Heart left ventricle (tissue), 16 donors: ENCODE measurements around the gene CRYGA. TPM values are rescaled to one million over a fixed set of nuclear protein-coding genes. Genes with fewer than 3 reads are reported as not detected.

Experiments used
- ATAC-seq, 4 donors: fragments of 200-7000 bp; cut with Tn5 transposase; one replicate each; pipeline ENCODE4 v1.9.1; 2020 to 2022; ENCODE audit warnings: moderate library complexity in 4 of 4, mild to moderate bottlenecking in 3 of 4, moderate number of reproducible peaks in 1 of 4
- DNase-seq, 5 donors: peaks; one replicate each; pipeline ENCODE4 v3.0.0-alpha.2; 2020
- H3K27ac ChIP-seq, 12 donors: fragments of 200-600 bp; sonication (generic) in 4 of 12; one replicate each; pipeline versions ENCODE4 v1.5.0 to v1.8.0; 2016 to 2022; ENCODE audit warnings: mild to moderate bottlenecking in 2 of 12
- H3K27me3 ChIP-seq, 9 donors: fragments of 200-600 bp; sonication (generic) in 2 of 9; one replicate each; pipeline versions ENCODE4 v1.5.1 to v1.8.0; 2016 to 2022; ENCODE audit warnings: mild to moderate bottlenecking in 3 of 9
- H3K36me3 ChIP-seq, 9 donors: fragments of 200-600 bp; sonication (generic) in 2 of 9; one replicate each; pipeline versions ENCODE4 v1.5.0 to v1.8.0; 2018 to 2022; ENCODE audit warnings: mild to moderate bottlenecking in 2 of 9
- H3K4me1 ChIP-seq, 12 donors: fragments of 200-600 bp; sonication (generic) in 4 of 12; one replicate each; pipeline versions ENCODE4 v1.5.0 to v1.8.0; 2016 to 2022; ENCODE audit warnings: mild to moderate bottlenecking in 3 of 12
- H3K4me3 ChIP-seq, 12 donors: fragments of 200-600 bp; sonication (generic) in 4 of 12; one replicate each; pipeline versions ENCODE4 v1.5.0 to v1.8.0; 2017 to 2022; ENCODE audit warnings: mild to moderate bottlenecking in 9 of 12, moderate library complexity in 4 of 12
- H3K9me3 ChIP-seq, 12 donors: fragments of 200-600 bp; sonication (generic) in 4 of 12; one replicate each; pipeline versions ENCODE4 v1.5.0 to v1.8.0; 2016 to 2022; ENCODE audit warnings: mild to moderate bottlenecking in 1 of 12
- CTCF ChIP-seq, 12 donors: fragments of 200-600 bp; sonication (generic) in 4 of 12; IDR thresholded peaks; one replicate each; pipeline versions ENCODE4 v1.5.0 to v1.8.0; 2018 to 2022; ENCODE audit warnings: antibody characterized with exemption in 12 of 12, mild to moderate bottlenecking in 5 of 12
- POLR2A ChIP-seq, 2 donors: fragments of 450-650 bp; IDR thresholded peaks; one replicate each; pipeline ENCODE4 v1.6.1; 2017; ENCODE audit warnings: antibody characterized with exemption in 2 of 2, mild to moderate bottlenecking in 2 of 2, moderate library complexity in 2 of 2
- WGBS, 4 donors: extraction: QIAGEN DNeasy Blood & Tissue Kit in 2 of 4; methylation state at CpG; one replicate each; pipeline versions ENCODE4 v1.1.5 to v1.1.7; 2013 to 2018; 5-methylcytosine and 5-hydroxymethylcytosine counted together
- intact Hi-C, 10 donors: fragments of 100-400 bp; cut with DNase I; formaldehyde crosslinking; loops; one replicate each; pipeline versions ENCODE4 v1.11.1 to v1.14.2; 2022
- polyA plus RNA-seq, 2 donors: library from polyadenylated mRNA; stranded (reverse); fragments of 200-250 nt; gene quantifications; one replicate each; pipeline ENCODE4 v1.2.3, GENCODE V29; 2013
- total RNA-seq, 9 donors: library from RNA; depleted of rRNA in 2 of 9; stranded (reverse); fragments of >200 nt in 2 of 9; fragmentation: NEBNext Ultra II Directional in 3 of 9; extraction: Animal tissue kit (Norgen Biotek cat#: 25700) in 3 of 9; gene quantifications; one replicate each; pipeline versions ENCODE4 v1.1.0 to v1.2.4, GENCODE V29; 2016 to 2023
- donor health status: ischemic (EF 13 %, LVEDD 7.1; RV severe dilation, severe dysfunction).
- donor health status: healthy with polysubstance abuse.
- donor health status: DM: no; HTN: yes; CAD: no.
- donor health status: DM: no; HTN: no; CAD: no.
- donor health status: ischemic (EF 25% LVEDD 6.9; RV normal size, moderate dysfunction).
- donor health status: ischemic (EF 25% LVEDD 5.7; RV mildly dilated, moderate dysfunction).
- donor health status: healthy.
- donor health status: DM: yes; HTN: yes; CAD: no.
- donor health status: ischemic (EF 35%, LVEDD 5.7; RV mildly dilated, moderate dysfunction).
- donor health status: nonischemic (EF 11% LVEDD 7.7; RV severe dilation, severe dysfunction).
- donor health status: DM: yes; HTN: yes; CAD: no.
- donor health status: PGD.
- donor health status: ischemic (EF 29% LVEDD 5.4; RV normal size, mild dysfunction).
- donor health status: nonischemic (EF 23%, LVEDD 6.1; RV moderate dilation, normal function).

Gene CRYGA
- total and polyA plus RNA-seq, 11 donors, result not detected

GRCh38 chr2:208204166-208204565 is 40.8 kb upstream of the CRYGA start:
- H3K4me1 ChIP-seq, result no peaks in the 10 kb centered on the region
- DNase-seq (no peak), ATAC-seq (no peak)
- H3K36me3 ChIP-seq, result no peaks in the 10 kb centered on the region
- H3K27me3 ChIP-seq, result peaks cover 0 to 6% (median 0%) of the 10 kb centered on the region in 9 donors
- WGBS, 4 donors, result 68 to 78% (median 70%) methylated on average over 5 of the region's 5 CpGs
- no peak for TF ChIP-seq CTCF (IDR thresholded peaks at IDR 0.05)
- no peak for TF ChIP-seq POLR2A (IDR thresholded peaks at IDR 0.05)
- H3K4me3 ChIP-seq, result no peak overlapping the region
- no peak overlapping the region for H3K27ac ChIP-seq
- H3K9me3 ChIP-seq, result no peaks in the 10 kb centered on the region
- intact Hi-C loops, result no loop called here

GRCh38 chr2:208195531-208195930 is 32.1 kb upstream of the CRYGA start:
- no peak for TF ChIP-seq CTCF (IDR thresholded peaks at IDR 0.05)
- TF ChIP-seq POLR2A (IDR thresholded peaks at IDR 0.05), result no peak
- no peaks in the 10 kb centered on the region for H3K36me3 ChIP-seq
- no peak overlapping the region for H3K27ac ChIP-seq
- H3K4me1 ChIP-seq, result no peaks in the 10 kb centered on the region
- DNase-seq (no peak), ATAC-seq (no peak)
- 78 to 83% (median 80%) methylated on average over 3 of the region's 3 CpGs for WGBS, 4 donors
- intact Hi-C loops, result no loop called here
- no peaks in the 10 kb centered on the region for H3K9me3 ChIP-seq
- H3K4me3 ChIP-seq, result no peak overlapping the region
- H3K27me3 ChIP-seq, result peaks cover 0 to 3% (median 0%) of the 10 kb centered on the region in 9 donors

GRCh38 chr2:208192611-208193236 is 29.3 kb upstream of the CRYGA start:
- H3K27ac ChIP-seq, result no peak overlapping the region
- ATAC-seq (no peak), DNase-seq (no peak)
- intact Hi-C loops, result no loop called here
- 89 to 92% (median 91%) methylated on average over 8 of the region's 8 CpGs for WGBS, 4 donors
- no peaks in the 10 kb centered on the region for H3K4me1 ChIP-seq
- no peaks in the 10 kb centered on the region for H3K9me3 ChIP-seq
- no peaks in the 10 kb centered on the region for H3K36me3 ChIP-seq
- H3K4me3 ChIP-seq, result no peak overlapping the region
- H3K27me3 ChIP-seq, result peaks cover 0 to 8% (median 0%) of the 10 kb centered on the region in 9 donors
- no peak for TF ChIP-seq POLR2A (IDR thresholded peaks at IDR 0.05)
- no peak for TF ChIP-seq CTCF (IDR thresholded peaks at IDR 0.05)

- H3K4me1 ChIP-seq, result no peaks in the 10 kb centered on the region
- TF ChIP-seq CTCF (IDR thresholded peaks at IDR 0.05), result no peak
- no peak for TF ChIP-seq POLR2A (IDR thresholded peaks at IDR 0.05)
- DNase-seq (no peak), ATAC-seq (no peak)
- no peak within 1 kb of the TSS for H3K4me3 ChIP-seq
- intact Hi-C loops, result no loop called here
- no peak within 1 kb of the TSS for H3K27ac ChIP-seq
- no peaks in the 10 kb centered on the region for H3K36me3 ChIP-seq
- peaks cover 0 to 24% (median 3%) of the 10 kb centered on the region in 9 donors for H3K27me3 ChIP-seq
- 78 to 81% (median 79%) methylated on average over 10 of the region's 10 CpGs for WGBS, 4 donors
- no peaks in the 10 kb centered on the region for H3K9me3 ChIP-seq
These were observed 26.6 kb upstream of the CRYGA start, which contains the start of gene C2orf80 for GRCh38 chr2:208189810-208190503. TSS of gene C2orf80 (minus strand) at chr2:208190030. CDS start at chr2:208186986, 3,044 bp downstream.
